ENCODE data around the gene CFAP92.
A peak's percentile ranks its signal among the peaks of the same experiment; 100 is the strongest.

The CFAP92 gene

GRCh38 chr3:128879125-128879969, 114.5 kb downstream of the CFAP92 start, which contains the start of gene ACAD9 (continued):
- TF ChIP-seq HOXA7 (CRISPR knock-in tag; IDR thresholded peaks at IDR 0.05; ENCODE audit: borderline replicate concordance) (no peak), WT1 (tag by site-specific recombination; IDR thresholded peaks at IDR 0.05) (peak; percentile 61), GFI1B (tag by site-specific recombination; IDR thresholded peaks at IDR 0.05) (no peak), ZNF585B (tag by site-specific recombination; IDR thresholded peaks at IDR 0.05) (no peak), ZBTB20 (tag by site-specific recombination; IDR thresholded peaks at IDR 0.05) (peak; percentile 29; the same call in 1 of the 2 replicates), GLIS1 (tag by site-specific recombination; IDR thresholded peaks at IDR 0.05) (peak; percentile 99), KLF7 (tag by site-specific recombination; IDR thresholded peaks at IDR 0.05; ENCODE audit: borderline replicate concordance) (peak; percentile 89; the same call in 1 of the 2 replicates), YY1 (tag by site-specific recombination; IDR thresholded peaks at IDR 0.05) (no peak), ZNF449 (tag by site-specific recombination; IDR thresholded peaks at IDR 0.05) (peak; percentile 53; the same call in 1 of the 2 replicates), ZNF600 (tag by site-specific recombination; IDR thresholded peaks at IDR 0.05) (no peak)

- no peaks in the 10 kb centered on the region for H3K4me1 ChIP-seq (ENCODE audit: control insufficient read depth, insufficient read depth, low read length)
- peak overlapping the region; percentile 84 for H3K27ac ChIP-seq (ENCODE audit: extremely low read depth, low read depth, low read length)
- peak overlapping the region; percentile 95 for H3K4me3 ChIP-seq (ENCODE audit: low read depth, low read length)
- CTCF ChIA-PET = interaction anchor here (0.6 to 1.8 kb wide), 7 partner anchors 14 to 198 kb away, joined by 3 to 5 read pairs (median 3); no protein-coding TSS in a partner anchor
- POLR2A ChIA-PET = interaction anchor here (0.6 to 1.9 kb wide), 10 partner anchors 10 to 436 kb away, joined by 3 to 7 read pairs (median 4); partner anchors contain the start of gene COPG1
- H3K36me3 ChIP-seq (ENCODE audit: control insufficient read depth in 2 of 2, insufficient read depth in 1 of 2, low read length in 2 of 2) = peaks cover 0 to 32% of the 10 kb centered on the region in 2 experiments; a peak in 1 of 3 replicates
- no peaks in the 10 kb centered on the region for H3K9me3 ChIP-seq (ENCODE audit: control insufficient read depth, insufficient read depth, low read depth, low read length)
- TF ChIP-seq ZNF211 (tag by site-specific recombination; IDR thresholded peaks at IDR 0.05; ENCODE audit: low read depth) (no peak), ZNF704 (tag by site-specific recombination; IDR thresholded peaks at IDR 0.05) (no peak), ZNF514 (tag by site-specific recombination; IDR thresholded peaks at IDR 0.05) (no peak), ZNF157 (tag by site-specific recombination; IDR thresholded peaks at IDR 0.05) (no peak), ZNF16 (tag by site-specific recombination; IDR thresholded peaks at IDR 0.05; ENCODE audit: low read depth) (no peak), ZNF843 (tag by site-specific recombination; IDR thresholded peaks at IDR 0.05) (no peak), ZNF501 (tag by site-specific recombination; IDR thresholded peaks at IDR 0.05) (no peak), ZNF223 (tag by site-specific recombination; IDR thresholded peaks at IDR 0.05) (no peak), ZBTB11 (tag by site-specific recombination; conservative IDR thresholded peaks at IDR 0.05; ENCODE audit: low read depth) (no peak), REST (tag by site-specific recombination; IDR thresholded peaks at IDR 0.05) (no peak), ZNF561 (tag by site-specific recombination; IDR thresholded peaks at IDR 0.05; ENCODE audit: borderline replicate concordance) (no peak), PRDM10 (tag by site-specific recombination; IDR thresholded peaks at IDR 0.05) (peak; percentile 68)
These were observed 115.2 kb downstream of the CFAP92 start for GRCh38 chr3:128878556-128879124.
